K562 (cell line): Measurements from ENCODE around the gene TTK. TPM values are rescaled to one million over a fixed set of nuclear protein-coding genes. Genes with fewer than 3 reads are reported as not detected.

ENCODE experiments used
- ZBTB40 ChIP-seq, 2 experiments: fragments of 450-650 bp in 1 of 2; sonication (generic) in 1 of 2; formaldehyde crosslinking in 1 of 2; IDR thresholded peaks; 2 replicates each; pipeline versions ENCODE4 v1.7.1 to v1.9.0; 2016 to 2022; ENCODE audit warnings: inconsistent platforms in 1 of 2, mild to moderate bottlenecking in 1 of 2, missing genetic modification reagents in 1 of 2
- polyA plus RNA-seq, 8 experiments: library from polyadenylated mRNA; depleted of rRNA in 4 of 8; stranded (reverse) in 5 of 8; unstranded in 3 of 8; fragments of >200 nt; fragmentation: Nextera tagmentation in 2 of 8; fragmentation: Illumina TruSeq in 1 of 8; extraction: Ambion mirVana in 2 of 8; extraction: Trizol in 1 of 8; gene quantifications; 2 replicates each; pipeline versions ENCODE4 v1.2.1 to v1.2.3, GENCODE V29; 2011 to 2014; ENCODE audit warnings: inconsistent platforms in 1 of 8, missing spikeins in 1 of 8
- total RNA-seq, 7 experiments: library from RNA; depleted of rRNA in 6 of 7; stranded (reverse); fragments of >200 nt in 6 of 7; fragmentation: Illumina TruSeq in 2 of 7; extraction: Trizol in 2 of 7; gene quantifications; 2 replicates each; pipeline versions ENCODE4 v1.2.1 to v1.2.3, GENCODE V29; 2011 to 2021; ENCODE audit warnings: low replicate concordance in 1 of 7

Gene TTK
- total and polyA plus RNA-seq, 9 of the 15 experiments (the other 6 are each of a cell fraction or from before 2014, with no cell fraction given): 32.7 to 58.9 (median 52.8) TPM

GRCh38 chr6:80022803-80023202, 18.4 kb downstream of the TTK start (continued):
- TF ChIP-seq ZBTB40 (IDR thresholded peaks at IDR 0.05): no peak
- no peak for TF ChIP-seq ZBTB40 (CRISPR knock-in tag; IDR thresholded peaks at IDR 0.05)
- TF ChIP-seq, all 486 proteins: peak for 0
